GM21515 (cell line): ENCODE results near the gene SEMA4D.

Source experiments
- ATAC-seq: cut with Tn5 transposase; IDR thresholded peaks from one replicate; pipeline ENCODE4 v1.9.1; 2021; ENCODE audit not compliant: unreplicated experiment

The SEMA4D gene

GRCh38 chr9:89432986-89433530 is 64.9 kb downstream of the SEMA4D start:
- no peak for ATAC-seq

GRCh38 chr9:89431930-89432725 is 65.8 kb downstream of the SEMA4D start:
- ATAC-seq: no peak

GRCh38 chr9:89430995-89431394 is 66.9 kb downstream of the SEMA4D start:
- ATAC-seq: no peak

- ATAC-seq: no peak
Measured at GRCh38 chr9:89428901-89429890, 68.7 kb downstream of the SEMA4D start.

- ATAC-seq: no peak
Measured at GRCh38 chr9:89428222-89428761, 69.6 kb downstream of the SEMA4D start.

- ATAC-seq: no peak
Measured at GRCh38 chr9:89427621-89428221, 70.2 kb downstream of the SEMA4D start.

GRCh38 chr9:89426384-89426961 is 71.4 kb downstream of the SEMA4D start:
- ATAC-seq: peak; percentile 65

GRCh38 chr9:89425921-89426383 is 72.0 kb downstream of the SEMA4D start:
- no peak for ATAC-seq

GRCh38 chr9:89425024-89425805 is 72.7 kb downstream of the SEMA4D start:
- ATAC-seq: no peak

GRCh38 chr9:89422151-89422975 is 75.5 kb downstream of the SEMA4D start:
- no peak for ATAC-seq

- no peak for ATAC-seq
Measured at GRCh38 chr9:89421595-89421994, 76.3 kb downstream of the SEMA4D start.

- no peak for ATAC-seq
Measured at GRCh38 chr9:89420397-89421178, 77.3 kb downstream of the SEMA4D start.

- ATAC-seq: no peak
Measured at GRCh38 chr9:89419978-89420394, 77.9 kb downstream of the SEMA4D start.

- peak; percentile 54 for ATAC-seq
Measured at GRCh38 chr9:89418882-89419640, 78.9 kb downstream of the SEMA4D start.

GRCh38 chr9:89418474-89418845 is 79.5 kb downstream of the SEMA4D start:
- ATAC-seq: peak; percentile 4

- no peak for ATAC-seq
Measured at GRCh38 chr9:89417832-89418473, 80.0 kb downstream of the SEMA4D start.
